Aorta (tissue), 5 donors: ENCODE measurements around the gene TECPR1. TPM values are rescaled to one million over a fixed set of nuclear protein-coding genes. Genes with fewer than 3 reads are reported as not detected.

Experiments
- ATAC-seq: fragments of 200-7000 bp; cut with Tn5 transposase; one replicate; pipeline ENCODE4 v1.9.1; 2022; ENCODE audit warnings: moderate library complexity; ENCODE audit not compliant: low FRiP score
- DNase-seq, 2 donors: peaks; one replicate each; pipeline ENCODE4 v3.0.0-alpha.2; 2020
- H3K27ac ChIP-seq, 2 donors: one replicate each; pipeline ENCODE4 v1.5.1; 2013; ENCODE audit warnings: low read length in 2 of 2, mild to moderate bottlenecking in 2 of 2, moderate library complexity in 2 of 2, control low read depth in 1 of 2, inconsistent platforms in 1 of 2, low read depth in 1 of 2
- H3K27me3 ChIP-seq, 2 donors: one replicate each; pipeline ENCODE4 v1.6.1; 2013; ENCODE audit warnings: control low read depth in 1 of 2, low read length in 1 of 2, mild to moderate bottlenecking in 1 of 2, moderate library complexity in 1 of 2; ENCODE audit not compliant: insufficient read depth in 2 of 2, control insufficient read depth in 1 of 2
- H3K36me3 ChIP-seq, 2 donors: one replicate each; pipeline ENCODE4 v1.6.1; 2013; ENCODE audit warnings: control low read depth in 1 of 2, low read length in 1 of 2, mild to moderate bottlenecking in 1 of 2; ENCODE audit not compliant: insufficient read depth in 2 of 2, control insufficient read depth in 1 of 2
- H3K4me1 ChIP-seq, 2 donors: one replicate each; pipeline ENCODE4 v1.6.1; 2013; ENCODE audit warnings: low read length in 2 of 2, control low read depth in 1 of 2, mild to moderate bottlenecking in 1 of 2, moderate library complexity in 1 of 2; ENCODE audit not compliant: insufficient read depth in 2 of 2, control insufficient read depth in 1 of 2
- H3K4me3 ChIP-seq, 2 donors: one replicate each; pipeline ENCODE4 v1.5.1; 2013; ENCODE audit warnings: low read length in 2 of 2, control low read depth in 1 of 2, mild to moderate bottlenecking in 1 of 2
- H3K9me3 ChIP-seq: one replicate; pipeline ENCODE4 v1.6.1; 2013; ENCODE audit warnings: mild to moderate bottlenecking, low read length; ENCODE audit not compliant: control insufficient read depth
- whole genome bisulfite sequencing, 2 donors: extraction: QIAGEN DNeasy Blood & Tissue Kit; methylation state at CpG; one replicate each; pipeline ENCODE4 v1.1.7; 2013; 5-methylcytosine and 5-hydroxymethylcytosine counted together
- intact Hi-C, 2 donors: fragments of 100-400 bp; cut with DNase I; formaldehyde crosslinking; loops; one replicate each; pipeline versions ENCODE4 v1.14.2 to v1.15.0; 2022
- polyA plus RNA-seq, 2 donors: library from polyadenylated mRNA; stranded (reverse); fragments of 200-250 nt; gene quantifications; one replicate each; pipeline ENCODE4 v1.2.3, GENCODE V29; 2013
- total RNA-seq, 2 donors: library from RNA; stranded (reverse); fragmentation: NEBNext Ultra II Directional; extraction: Animal tissue kit (Norgen Biotek cat#: 25700); gene quantifications; one replicate each; pipeline ENCODE4 v1.2.1, GENCODE V29; 2021
- donor health status: healthy with polysubstance abuse.
- donor health status: Bipolar disorder and iron deficiency.
- donor health status: DM: no; HTN: no; CAD: no.
- donor health status: DM: no; HTN: no; CAD: no.
- donor health status: DM: yes; HTN: yes; CAD: no.

The TECPR1 gene
- total and polyA plus RNA-seq, 4 donors, result 16.0 to 48.0 (median 29.3) TPM

DNA sequence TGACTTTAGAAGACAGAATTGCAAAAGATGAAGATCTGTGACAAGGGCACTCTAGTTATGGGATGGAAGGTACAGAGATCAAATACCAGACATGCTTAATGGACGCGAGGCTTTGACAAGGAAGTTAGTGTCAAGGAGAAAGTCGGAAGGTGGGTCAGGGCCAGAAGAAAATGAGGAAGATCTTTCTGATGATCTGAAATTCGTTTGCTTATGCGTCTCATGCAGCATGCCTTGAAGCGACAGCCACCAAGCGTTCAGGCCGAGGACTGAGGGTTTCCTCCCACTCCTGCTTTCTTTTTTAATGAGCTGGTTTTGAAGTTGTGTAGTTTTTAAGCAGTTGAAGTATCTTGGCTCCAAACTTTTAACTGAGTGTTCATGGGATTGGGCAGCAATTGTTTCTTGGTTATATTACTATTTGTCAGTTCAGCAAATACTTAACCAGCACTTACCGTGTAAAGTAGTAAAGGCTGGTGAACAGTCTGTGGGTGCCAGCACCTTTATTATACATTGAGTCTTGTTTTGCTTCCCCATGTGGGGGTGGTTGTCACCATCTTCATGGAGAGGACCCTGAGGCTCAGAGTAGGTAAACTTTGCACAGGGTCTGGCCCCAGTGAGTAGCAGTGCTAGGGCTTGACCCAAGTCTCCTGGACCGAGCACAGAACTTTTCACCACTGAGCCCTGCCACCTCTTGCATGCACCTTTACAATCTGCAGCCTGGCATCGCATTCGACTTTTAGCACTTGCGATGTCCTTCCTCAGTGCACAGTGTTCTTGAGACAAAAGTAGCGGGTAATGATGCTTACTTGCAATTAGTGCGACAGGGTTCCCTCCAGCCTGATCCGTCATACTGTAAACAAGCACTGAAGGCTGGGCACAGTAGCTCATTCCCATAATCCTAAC is 55.1 kb downstream of the TECPR1 start:
- WGBS, 2 donors, result 93 to 94% methylated on average over 16 of the region's 16 CpGs
- peaks cover 0 to 3% of the 10 kb centered on the region in 2 donors for H3K36me3 ChIP-seq

DNA sequence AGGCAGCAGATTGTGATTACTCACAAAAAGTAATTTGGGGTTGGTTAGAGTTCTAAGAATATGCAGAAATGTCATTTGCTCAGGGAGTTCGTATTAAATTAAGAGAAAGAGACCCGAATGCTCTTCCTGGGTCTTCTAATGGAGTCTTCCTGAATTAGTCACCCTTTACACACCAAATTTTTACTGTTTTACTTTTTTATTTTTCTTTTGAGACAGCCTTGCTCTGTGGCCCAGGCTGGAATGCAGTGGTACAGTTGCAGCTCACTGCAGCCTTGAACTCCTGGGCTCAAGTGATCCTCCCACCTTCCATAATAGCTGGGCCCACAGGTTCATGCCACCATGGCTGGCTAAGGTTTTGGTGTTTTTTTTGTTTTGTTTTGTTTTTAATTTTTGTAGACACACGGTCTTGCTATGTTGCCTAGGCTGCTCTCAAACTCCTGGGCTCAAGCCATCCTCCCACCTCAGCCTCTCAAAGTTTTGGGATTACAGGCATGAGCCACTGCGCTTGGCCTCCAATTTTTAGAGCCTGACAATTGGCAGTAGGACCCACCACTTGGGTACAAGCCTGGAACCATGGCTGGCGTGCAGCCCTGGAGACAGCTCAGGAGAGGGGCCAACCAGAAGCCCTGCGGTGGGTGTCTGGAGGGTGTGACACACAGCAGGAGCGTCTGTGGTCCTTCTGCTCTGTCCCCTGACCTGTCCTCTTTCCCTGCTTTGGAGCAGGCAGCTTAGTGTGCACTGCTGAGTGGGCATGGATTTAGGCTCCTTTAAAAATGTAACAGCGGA is 57.2 kb downstream of the TECPR1 start:
- Histone ChIP-seq H3K27ac (no peak overlapping the region), H3K4me1 (no peaks in the 10 kb centered on the region), H3K9me3 (no peaks in the 10 kb centered on the region), H3K4me3 (no peak overlapping the region), H3K27me3 (no peaks in the 10 kb centered on the region), H3K36me3 (peaks cover 3 to 6% of the 10 kb centered on the region in 2 donors)
- ATAC-seq, result no peak
- 83% methylated on average over 8 of the region's 8 CpGs for WGBS, 2 donors
- no peak for DNase-seq
- intact Hi-C loops, result loop anchor here in 1 of 2 donors (10.0 kb wide), 1 partner anchor 50 kb away; no protein-coding TSS in a partner anchor

More for the DNA sequence above, 55.1 kb downstream of the TECPR1 start:
- DNase-seq (no peak), ATAC-seq (peak; percentile 29)
- H3K4me3 ChIP-seq, result no peak overlapping the region
- no peaks in the 10 kb centered on the region for H3K9me3 ChIP-seq
- no peaks in the 10 kb centered on the region for H3K4me1 ChIP-seq
- intact Hi-C loops, result loop anchor here in 1 of 2 donors (10.0 kb wide), 1 partner anchor 48 kb away; no protein-coding TSS in a partner anchor
- H3K27ac ChIP-seq, result no peak overlapping the region
- H3K27me3 ChIP-seq, result no peaks in the 10 kb centered on the region

DNA sequence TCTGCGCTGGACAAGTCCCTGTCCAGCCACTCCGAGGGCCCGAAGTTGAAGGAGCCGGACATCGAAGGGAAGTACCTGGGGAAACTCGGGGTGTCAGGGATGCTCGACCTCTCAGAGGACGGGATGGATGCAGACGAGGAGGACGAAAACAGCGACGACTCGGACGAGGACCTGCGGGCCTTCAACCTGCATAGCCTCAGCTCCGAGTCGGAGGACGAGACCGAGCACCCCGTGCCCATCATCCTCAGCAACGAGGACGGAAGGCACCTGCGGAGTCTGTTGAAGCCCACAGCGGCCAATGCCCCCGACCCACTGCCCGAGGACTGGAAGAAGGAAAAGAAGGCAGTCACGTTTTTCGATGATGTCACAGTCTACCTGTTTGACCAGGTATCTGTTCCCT is 57.8 kb downstream of the TECPR1 start:
- peaks cover 3 to 6% of the 10 kb centered on the region in 2 donors for H3K36me3 ChIP-seq
- no peaks in the 10 kb centered on the region for H3K27me3 ChIP-seq
- H3K4me3 ChIP-seq, result no peak overlapping the region
- DNase-seq (no peak), ATAC-seq (no peak)
- intact Hi-C loops, result loop anchor here in 1 of 2 donors (10.0 kb wide), 1 partner anchor 51 kb away; no protein-coding TSS in a partner anchor
- H3K27ac ChIP-seq, result no peak overlapping the region
- H3K4me1 ChIP-seq, result no peaks in the 10 kb centered on the region
- H3K9me3 ChIP-seq, result no peaks in the 10 kb centered on the region
- WGBS, 2 donors, result 96 to 97% methylated on average over 28 of the region's 28 CpGs

DNA sequence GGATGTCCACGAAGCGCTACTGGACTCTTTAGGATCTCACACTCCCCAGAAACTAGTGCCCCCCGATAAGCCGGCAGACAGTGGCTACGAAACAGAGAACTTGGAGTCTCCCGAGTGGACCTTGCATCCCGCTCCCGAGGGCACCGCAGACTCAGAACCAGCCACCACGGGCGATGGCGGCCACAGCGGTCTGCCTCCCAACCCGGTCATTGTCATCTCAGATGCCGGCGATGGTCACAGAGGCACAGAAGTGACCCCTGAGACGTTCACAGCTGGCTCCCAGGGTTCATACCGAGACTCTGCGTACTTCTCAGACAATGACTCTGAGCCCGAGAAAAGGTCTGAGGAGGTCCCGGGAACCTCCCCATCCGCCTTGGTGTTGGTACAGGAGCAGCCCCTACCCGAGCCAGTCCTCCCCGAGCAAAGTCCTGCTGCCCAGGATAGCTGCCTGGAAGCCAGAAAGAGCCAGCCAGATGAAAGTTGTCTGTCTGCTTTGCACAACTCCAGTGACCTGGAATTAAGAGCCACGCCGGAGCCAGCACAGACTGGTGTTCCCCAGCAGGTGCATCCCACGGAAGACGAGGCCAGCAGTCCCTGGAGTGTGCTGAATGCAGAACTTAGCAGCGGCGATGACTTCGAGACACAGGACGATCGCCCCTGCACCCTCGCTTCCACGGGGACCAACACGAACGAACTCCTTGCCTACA is 58.4 kb downstream of the TECPR1 start:
- WGBS, 2 donors, result 97% methylated on average over 37 of the region's 37 CpGs
- H3K4me1 ChIP-seq, result no peaks in the 10 kb centered on the region
- no peaks in the 10 kb centered on the region for H3K27me3 ChIP-seq
- no peak overlapping the region for H3K27ac ChIP-seq
- no peaks in the 10 kb centered on the region for H3K9me3 ChIP-seq
- H3K36me3 ChIP-seq, result peaks cover 3 to 6% of the 10 kb centered on the region in 2 donors
- DNase-seq, result no peak
- ATAC-seq, result no peak
- intact Hi-C loops, result loop anchor here in 1 of 2 donors (10.0 kb wide), 1 partner anchor 51 kb away; no protein-coding TSS in a partner anchor
- H3K4me3 ChIP-seq, result no peak overlapping the region

DNA sequence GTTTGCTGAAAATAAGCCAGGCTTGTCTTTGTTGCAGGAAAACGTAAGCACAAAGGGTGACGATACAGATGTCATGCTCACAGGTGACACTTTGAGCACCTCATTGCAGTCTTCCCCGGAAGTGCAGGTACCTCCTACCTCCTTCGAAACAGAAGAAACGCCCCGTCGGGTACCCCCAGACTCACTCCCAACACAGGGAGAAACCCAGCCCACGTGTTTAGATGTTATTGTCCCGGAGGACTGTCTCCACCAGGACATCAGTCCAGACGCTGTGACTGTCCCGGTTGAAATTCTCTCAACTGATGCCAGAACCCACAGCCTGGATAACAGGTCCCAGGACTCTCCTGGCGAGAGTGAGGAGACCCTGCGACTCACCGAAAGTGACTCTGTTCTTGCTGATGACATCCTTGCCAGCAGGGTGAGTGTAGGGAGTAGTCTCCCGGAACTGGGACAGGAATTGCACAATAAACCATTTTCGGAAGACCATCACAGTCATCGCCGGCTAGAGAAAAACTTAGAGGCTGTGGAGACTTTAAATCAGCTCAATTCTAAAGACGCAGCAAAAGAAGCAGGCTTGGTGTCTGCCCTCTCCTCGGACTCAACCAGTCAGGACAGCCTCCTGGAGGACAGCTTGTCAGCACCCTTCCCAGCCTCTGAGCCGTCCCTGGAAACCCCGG is 59.1 kb downstream of the TECPR1 start:
- no peak for ATAC-seq
- DNase-seq, result no peak
- 91 to 93% methylated on average over 22 of the region's 22 CpGs for WGBS, 2 donors
- H3K9me3 ChIP-seq, result no peaks in the 10 kb centered on the region
- no peak overlapping the region for H3K4me3 ChIP-seq
- no peaks in the 10 kb centered on the region for H3K4me1 ChIP-seq
- no peak overlapping the region for H3K27ac ChIP-seq
- intact Hi-C loops, result loop anchor here in 1 of 2 donors (10.0 kb wide), 1 partner anchor 52 kb away; no protein-coding TSS in a partner anchor
- no peaks in the 10 kb centered on the region for H3K27me3 ChIP-seq
- H3K36me3 ChIP-seq, result peaks cover 3 to 6% of the 10 kb centered on the region in 2 donors

DNA sequence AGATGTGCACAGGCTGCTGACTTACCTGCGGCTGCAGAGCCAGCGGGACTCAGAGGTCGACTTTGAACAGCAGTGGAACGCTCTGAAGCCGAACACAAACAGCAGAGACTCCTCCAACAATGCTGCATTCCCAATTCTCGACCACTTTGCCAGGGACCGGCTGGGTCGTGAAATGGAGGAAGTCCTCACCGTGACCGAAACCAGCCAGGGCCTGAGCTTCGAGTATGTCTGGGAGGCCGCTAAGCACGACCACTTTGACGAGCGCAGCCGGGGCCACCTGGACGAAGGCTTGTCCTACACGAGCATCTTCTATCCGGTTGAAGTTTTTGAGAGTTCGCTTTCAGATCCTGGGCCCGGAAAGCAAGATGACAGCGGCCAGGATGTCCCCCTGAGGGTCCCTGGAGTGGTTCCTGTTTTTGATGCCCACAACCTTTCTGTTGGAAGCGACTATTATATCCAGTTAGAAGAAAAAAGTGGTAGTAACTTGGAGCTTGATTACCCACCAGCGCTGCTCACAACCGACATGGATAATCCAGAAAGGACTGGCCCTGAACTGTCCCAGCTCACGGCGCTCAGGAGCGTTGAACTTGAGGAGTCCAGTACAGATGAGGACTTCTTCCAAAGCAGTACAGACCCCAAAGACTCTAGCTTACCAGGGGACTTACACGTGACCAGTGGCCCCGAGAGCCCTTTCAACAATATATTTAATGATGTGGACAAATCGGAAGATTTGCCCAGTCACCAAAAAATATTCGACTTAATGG is 60.2 kb downstream of the TECPR1 start:
- Histone ChIP-seq H3K27ac (no peak overlapping the region), H3K36me3 (peaks cover 2 to 3% of the 10 kb centered on the region in 2 donors), H3K4me3 (no peak overlapping the region), H3K27me3 (no peaks in the 10 kb centered on the region), H3K9me3 (no peaks in the 10 kb centered on the region), H3K4me1 (no peaks in the 10 kb centered on the region)
- 96% methylated on average over 32 of the region's 32 CpGs for WGBS, 2 donors
- DNase-seq, result no peak
- ATAC-seq, result no peak
- intact Hi-C loops, result loop anchor here in 1 of 2 donors (10.0 kb wide), 1 partner anchor 53 kb away; no protein-coding TSS in a partner anchor

DNA sequence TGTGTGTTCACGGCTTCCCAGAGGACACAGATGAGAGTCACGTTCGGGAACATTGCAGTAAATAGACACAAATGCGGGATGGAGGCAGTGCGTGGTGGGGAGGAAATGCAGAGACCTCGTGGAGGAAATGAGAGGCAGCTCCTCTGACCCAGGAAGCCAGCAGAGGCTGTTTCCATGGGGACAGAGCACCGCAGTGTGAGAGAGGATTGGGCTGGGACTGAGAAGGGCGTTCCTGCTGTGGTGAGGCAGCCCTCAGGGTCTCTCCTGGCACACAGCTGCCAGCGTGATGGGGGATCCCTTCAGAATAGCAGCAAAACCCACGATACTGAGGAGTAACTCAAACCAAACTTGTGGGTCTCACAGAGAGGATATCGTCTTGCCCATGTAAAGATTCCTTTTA is 62.5 kb downstream of the TECPR1 start:
- intact Hi-C loops, result no loop called here

More for the DNA sequence above, 62.5 kb downstream of the TECPR1 start:
- Histone ChIP-seq H3K4me3 (no peak overlapping the region), H3K4me1 (no peaks in the 10 kb centered on the region), H3K27me3 (no peaks in the 10 kb centered on the region), H3K9me3 (no peaks in the 10 kb centered on the region), H3K27ac (no peak overlapping the region), H3K36me3 (peaks cover 2 to 3% of the 10 kb centered on the region in 2 donors)
- ATAC-seq, result no peak
- 95 to 97% methylated on average over 11 of the region's 11 CpGs for WGBS, 2 donors
- DNase-seq, result no peak
